ENCODE data around the gene PTPRN2.
"Not testable (repeated sequence)": the region's sequence is repeated elsewhere in the genome, so short reads cannot be mapped to it uniquely, and the experiment has no call there.

PTPRN2 gene

DNA sequence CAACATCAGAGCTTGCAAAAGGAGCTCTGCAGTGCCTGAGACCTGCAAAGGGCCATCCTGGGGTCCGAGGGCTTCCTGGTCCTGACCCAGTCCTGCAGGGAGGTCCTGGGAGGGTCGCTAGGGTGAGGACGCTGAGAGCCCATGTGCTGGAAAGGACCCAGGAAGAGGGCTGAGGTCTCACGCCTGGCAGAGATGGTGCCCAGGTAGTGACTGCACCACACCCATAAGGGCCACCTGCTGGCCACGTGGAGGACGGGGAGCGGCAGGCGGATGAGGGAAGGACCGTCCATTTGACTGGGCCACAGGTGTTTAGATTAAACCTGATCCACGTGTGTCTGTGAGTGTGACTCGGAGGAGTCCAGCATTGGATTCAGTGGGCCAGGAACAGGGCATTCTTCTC lies 858.1 kb downstream of the PTPRN2 start:
- Histone ChIP-seq H2BK5ac (ENCODE audit: low read length) (no peak overlapping the region), H3K79me2 (ENCODE audit: control insufficient read depth, insufficient read depth, low read length) (no peaks in the 10 kb centered on the region), H3K4me1 (ENCODE audit: control insufficient read depth, low read depth, low read length) (no peaks in the 10 kb centered on the region), H3K23ac (ENCODE audit: low read length) (no peak overlapping the region), H4K8ac (ENCODE audit: low read depth, low read length) (no peak overlapping the region), H3K27ac (ENCODE audit: low read depth, low read length) (no peak overlapping the region), H3K56ac (ENCODE audit: low read length) (no peak overlapping the region), H2AK5ac (ENCODE audit: low read length) (no peak overlapping the region), H3K27me3 (ENCODE audit: insufficient read depth, low read length, poor library complexity) (no peaks in the 10 kb centered on the region), H3K18ac (ENCODE audit: low read length) (no peak overlapping the region), H3K36me3 (ENCODE audit: control insufficient read depth, insufficient read depth, low read length) (no peaks in the 10 kb centered on the region), H4K5ac (ENCODE audit: low read length) (no peak overlapping the region), H3K79me1 (ENCODE audit: low read length) (no peaks in the 10 kb centered on the region), H2BK15ac (replicated peaks; ENCODE audit: low read depth) (no peak overlapping the region), H3K4me3 (ENCODE audit: low read length) (no peak overlapping the region), H3K4ac (ENCODE audit: low read depth, low read length) (no peak overlapping the region), H3K9ac (ENCODE audit: low read length) (no peak overlapping the region), H2BK120ac (ENCODE audit: low read depth, low read length) (no peak overlapping the region), H3K4me2 (ENCODE audit: low read length) (no peak overlapping the region)
- WGBS (ENCODE audit: extremely low coverage, insufficient coverage, low lambda C conversion rate) = no CpG with 5 or more reads among the region's 11 CpGs
- no peak for DNase-seq

DNA sequence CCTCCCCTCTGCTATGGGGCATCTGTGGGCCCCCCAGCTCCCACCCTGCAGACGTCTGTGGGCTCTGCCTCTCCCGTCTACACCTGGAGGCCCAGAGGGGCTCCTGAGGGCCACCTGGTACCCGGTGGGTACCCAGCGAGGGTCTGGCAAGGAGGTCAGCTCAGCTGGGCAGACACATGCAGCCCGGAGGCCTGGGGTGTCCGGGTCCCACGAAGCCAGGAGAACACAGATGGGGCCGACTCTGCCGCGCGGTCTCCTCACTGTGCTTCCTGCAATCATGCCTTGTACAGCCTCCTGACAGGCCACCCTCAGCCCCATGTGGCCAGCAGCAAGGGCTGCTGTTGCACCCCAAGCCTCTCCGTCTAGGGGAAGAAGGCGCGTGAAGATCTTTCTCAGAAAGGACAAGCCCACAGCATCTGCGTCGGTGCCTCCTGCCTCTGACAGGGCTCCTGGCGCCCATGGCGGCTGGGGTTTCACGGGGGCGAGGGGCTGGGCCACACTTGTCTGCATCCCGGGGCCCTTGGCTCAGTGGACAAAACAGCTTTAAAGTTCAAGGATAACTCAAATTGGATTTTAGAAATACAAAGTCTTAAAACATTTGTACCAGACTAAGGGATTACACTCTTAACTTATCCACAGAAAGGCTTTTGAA lies 859.5 kb downstream of the PTPRN2 start:
- H2BK120ac ChIP-seq (ENCODE audit: low read depth, low read length) = no peak overlapping the region

DNA sequence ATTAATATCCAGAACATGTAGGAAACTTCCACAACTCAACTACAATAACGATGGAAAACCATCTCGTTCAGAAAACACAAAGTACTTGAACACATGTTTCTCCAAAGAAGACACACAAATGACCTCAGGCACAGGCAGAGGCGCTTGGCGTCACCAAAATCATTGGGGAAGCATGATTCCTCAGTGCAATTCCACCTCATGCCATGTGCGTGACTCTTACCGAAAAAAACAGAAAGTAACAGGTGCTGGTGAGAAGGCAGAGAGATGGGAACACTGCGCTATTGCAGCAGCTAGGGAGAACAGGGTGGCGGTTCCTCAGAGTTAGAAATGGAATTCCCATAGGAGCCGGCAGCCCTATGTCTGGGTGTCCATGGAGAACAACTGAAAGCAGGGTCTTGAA lies 860.9 kb downstream of the PTPRN2 start:
- Histone ChIP-seq H3K36me3 (ENCODE audit: control insufficient read depth, insufficient read depth, low read length) (no peaks in the 10 kb centered on the region), H3K27ac (ENCODE audit: low read depth, low read length) (no peak overlapping the region), H3K4me3 (ENCODE audit: low read length) (no peak overlapping the region), H3K18ac (ENCODE audit: low read length) (no peak overlapping the region), H3K23ac (ENCODE audit: low read length) (no peak overlapping the region), H4K8ac (ENCODE audit: low read depth, low read length) (no peak overlapping the region), H3K56ac (ENCODE audit: low read length) (no peak overlapping the region), H2AK5ac (ENCODE audit: low read length) (no peak overlapping the region), H2BK15ac (replicated peaks; ENCODE audit: low read depth) (no peak overlapping the region), H3K4ac (ENCODE audit: low read depth, low read length) (no peak overlapping the region), H3K4me1 (ENCODE audit: control insufficient read depth, low read depth, low read length) (no peaks in the 10 kb centered on the region), H2BK120ac (ENCODE audit: low read depth, low read length) (no peak overlapping the region), H4K5ac (ENCODE audit: low read length) (no peak overlapping the region), H3K9ac (ENCODE audit: low read length) (no peak overlapping the region), H3K79me2 (ENCODE audit: control insufficient read depth, insufficient read depth, low read length) (no peaks in the 10 kb centered on the region), H3K27me3 (ENCODE audit: insufficient read depth, low read length, poor library complexity) (no peaks in the 10 kb centered on the region), H3K79me1 (ENCODE audit: low read length) (no peaks in the 10 kb centered on the region), H3K4me2 (ENCODE audit: low read length) (no peak overlapping the region), H2BK5ac (ENCODE audit: low read length) (no peak overlapping the region)
- no peak for DNase-seq
- no CpG with 5 or more reads among the region's 9 CpGs for WGBS (ENCODE audit: extremely low coverage, insufficient coverage, low lambda C conversion rate)

More for the DNA sequence above, 859.5 kb downstream of the PTPRN2 start:
- H3K4me1 ChIP-seq (ENCODE audit: control insufficient read depth, low read depth, low read length) = no peaks in the 10 kb centered on the region
- H3K4me3 ChIP-seq (ENCODE audit: low read length) = no peak overlapping the region
- no peak overlapping the region for H3K56ac ChIP-seq (ENCODE audit: low read length)
- no peak for DNase-seq
- no peak overlapping the region for H4K8ac ChIP-seq (ENCODE audit: low read depth, low read length)
- H3K23ac ChIP-seq (ENCODE audit: low read length) = no peak overlapping the region
- no peak overlapping the region for H3K4me2 ChIP-seq (ENCODE audit: low read length)
- H3K4ac ChIP-seq (ENCODE audit: low read depth, low read length) = no peak overlapping the region
- no CpG with 5 or more reads among the region's 21 CpGs for WGBS (ENCODE audit: extremely low coverage, insufficient coverage, low lambda C conversion rate)
- H3K79me2 ChIP-seq (ENCODE audit: control insufficient read depth, insufficient read depth, low read length) = no peaks in the 10 kb centered on the region
- H3K18ac ChIP-seq (ENCODE audit: low read length) = no peak overlapping the region
- H2BK5ac ChIP-seq (ENCODE audit: low read length) = no peak overlapping the region
- H3K79me1 ChIP-seq (ENCODE audit: low read length) = no peaks in the 10 kb centered on the region
- no peaks in the 10 kb centered on the region for H3K36me3 ChIP-seq (ENCODE audit: control insufficient read depth, insufficient read depth, low read length)
- no peak overlapping the region for H3K9ac ChIP-seq (ENCODE audit: low read length)
- H3K27ac ChIP-seq (ENCODE audit: low read depth, low read length) = no peak overlapping the region
- H3K27me3 ChIP-seq (ENCODE audit: insufficient read depth, low read length, poor library complexity) = no peaks in the 10 kb centered on the region
- no peak overlapping the region for H4K5ac ChIP-seq (ENCODE audit: low read length)
- no peak overlapping the region for H2BK15ac ChIP-seq (replicated peaks; ENCODE audit: low read depth)
- H2AK5ac ChIP-seq (ENCODE audit: low read length) = no peak overlapping the region

DNA sequence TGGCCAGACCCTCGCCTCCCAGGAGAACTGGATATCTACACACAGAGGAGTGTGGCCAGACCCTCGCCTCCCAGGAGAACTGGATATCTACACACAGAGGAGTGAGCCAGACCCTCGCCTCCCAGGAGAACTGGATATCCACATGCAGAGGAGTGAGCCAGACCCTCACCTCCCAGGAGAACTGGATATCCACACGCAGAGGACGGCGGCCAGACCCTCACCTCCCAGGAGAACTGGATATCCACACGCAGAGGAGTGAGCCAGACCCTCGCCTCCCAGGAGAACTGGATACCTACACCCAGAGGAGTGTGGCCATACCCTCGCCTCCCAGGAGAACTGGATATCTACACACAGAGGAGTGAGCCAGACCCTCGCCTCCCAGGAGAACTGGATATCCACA lies 862.3 kb downstream of the PTPRN2 start:
- H3K79me1 ChIP-seq (ENCODE audit: low read length); H3K36me3 ChIP-seq (ENCODE audit: control insufficient read depth, insufficient read depth, low read length); H3K4ac ChIP-seq (ENCODE audit: low read depth, low read length); H4K5ac ChIP-seq (ENCODE audit: low read length); H3K4me3 ChIP-seq (ENCODE audit: low read length); H3K79me2 ChIP-seq (ENCODE audit: control insufficient read depth, insufficient read depth, low read length); H3K27me3 ChIP-seq (ENCODE audit: insufficient read depth, low read length, poor library complexity); H2BK120ac ChIP-seq (ENCODE audit: low read depth, low read length); DNase-seq; H2BK5ac ChIP-seq (ENCODE audit: low read length); H3K4me2 ChIP-seq (ENCODE audit: low read length); H3K9ac ChIP-seq (ENCODE audit: low read length); H3K4me1 ChIP-seq (ENCODE audit: control insufficient read depth, low read depth, low read length); H3K27ac ChIP-seq (ENCODE audit: low read depth, low read length); H3K23ac ChIP-seq (ENCODE audit: low read length); H2BK15ac ChIP-seq (replicated peaks; ENCODE audit: low read depth); H4K8ac ChIP-seq (ENCODE audit: low read depth, low read length); H3K56ac ChIP-seq (ENCODE audit: low read length); H3K18ac ChIP-seq (ENCODE audit: low read length); H2AK5ac ChIP-seq (ENCODE audit: low read length): not testable (repeated sequence)
- WGBS (ENCODE audit: extremely low coverage, insufficient coverage, low lambda C conversion rate) = no CpG with 5 or more reads among the region's 10 CpGs

DNA sequence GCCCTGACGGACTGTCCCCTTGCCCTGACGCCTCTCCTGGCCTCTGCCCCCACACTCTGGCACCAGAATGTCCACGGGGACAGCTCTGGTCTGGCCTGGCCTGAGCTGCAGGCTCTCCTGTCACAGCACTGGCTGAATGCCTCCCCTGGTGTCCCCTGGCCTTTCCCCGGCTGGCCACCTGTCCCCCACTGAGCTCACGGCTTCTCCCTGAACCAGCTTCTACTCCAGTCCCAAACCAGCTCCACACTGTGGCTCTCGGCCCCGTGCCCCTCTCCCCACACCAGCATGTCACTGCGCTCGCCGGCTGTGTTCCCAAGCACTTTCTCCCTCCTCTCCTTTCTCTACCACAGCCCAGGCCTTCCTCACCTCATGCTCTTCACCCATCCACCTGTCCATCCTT lies 864.4 kb downstream of the PTPRN2 start:
- no peak overlapping the region for H3K18ac ChIP-seq (ENCODE audit: low read length)
- H3K4me1 ChIP-seq (ENCODE audit: control insufficient read depth, low read depth, low read length) = no peaks in the 10 kb centered on the region
- no peaks in the 10 kb centered on the region for H3K27me3 ChIP-seq (ENCODE audit: insufficient read depth, low read length, poor library complexity)
- H3K79me2 ChIP-seq (ENCODE audit: control insufficient read depth, insufficient read depth, low read length) = no peaks in the 10 kb centered on the region
- H3K79me1 ChIP-seq (ENCODE audit: low read length) = no peaks in the 10 kb centered on the region
- H2BK5ac ChIP-seq (ENCODE audit: low read length) = no peak overlapping the region
- H3K4me2 ChIP-seq (ENCODE audit: low read length) = no peak overlapping the region
- no peak overlapping the region for H3K4me3 ChIP-seq (ENCODE audit: low read length)
- H3K23ac ChIP-seq (ENCODE audit: low read length) = no peak overlapping the region
- no CpG with 5 or more reads among the region's 10 CpGs for WGBS (ENCODE audit: extremely low coverage, insufficient coverage, low lambda C conversion rate)
- H4K5ac ChIP-seq (ENCODE audit: low read length) = no peak overlapping the region
- DNase-seq = no peak
- H2AK5ac ChIP-seq (ENCODE audit: low read length) = no peak overlapping the region
- no peak overlapping the region for H3K4ac ChIP-seq (ENCODE audit: low read depth, low read length)
- H3K9ac ChIP-seq (ENCODE audit: low read length) = no peak overlapping the region
- H2BK120ac ChIP-seq (ENCODE audit: low read depth, low read length) = no peak overlapping the region
- no peaks in the 10 kb centered on the region for H3K36me3 ChIP-seq (ENCODE audit: control insufficient read depth, insufficient read depth, low read length)
- H2BK15ac ChIP-seq (replicated peaks; ENCODE audit: low read depth) = no peak overlapping the region
- no peak overlapping the region for H4K8ac ChIP-seq (ENCODE audit: low read depth, low read length)
- no peak overlapping the region for H3K27ac ChIP-seq (ENCODE audit: low read depth, low read length)
- no peak overlapping the region for H3K56ac ChIP-seq (ENCODE audit: low read length)
